Smooth muscle cell (in vitro differentiated cells): Measurements from ENCODE around the gene MYO1E. TPM values are rescaled to one million over a fixed set of nuclear protein-coding genes. Genes with fewer than 3 reads are reported as not detected.
A peak's percentile ranks its signal among the peaks of the same experiment; 100 is the strongest.

Experiments used
- DNase-seq: peaks from one replicate; lab custom pipeline; 2025; ENCODE audit not compliant: unreplicated experiment; lab: John Stamatoyannopoulos, UW
- H2AFZ ChIP-seq: fragments of 200-600 bp; sonication (generic); 2 replicates; pipeline ENCODE4 v1.6.0; 2016; ENCODE audit warnings: antibody characterized with exemption, low read depth, mild to moderate bottlenecking
- H3F3A ChIP-seq: fragments of 200-600 bp; sonication (generic); 2 replicates; pipeline ENCODE4 v1.6.0; 2017; ENCODE audit warnings: antibody characterized with exemption, low read depth
- H3K27ac ChIP-seq: fragments of 200-600 bp; sonication (generic); 2 replicates; pipeline ENCODE4 v1.5.1; 2016; ENCODE audit warnings: low read depth, mild to moderate bottlenecking
- H3K27me3 ChIP-seq: fragments of 200-600 bp; sonication (generic); 2 replicates; pipeline ENCODE4 v1.6.1; 2016; ENCODE audit warnings: low read depth, mild to moderate bottlenecking
- H3K36me3 ChIP-seq: fragments of 200-600 bp; sonication (generic); 2 replicates; pipeline ENCODE4 v1.5.1; 2016; ENCODE audit warnings: low read depth
- H3K4me1 ChIP-seq: fragments of 200-600 bp; sonication (generic); 2 replicates; pipeline ENCODE4 v1.5.1; 2016; ENCODE audit warnings: low read depth
- H3K4me2 ChIP-seq: fragments of 200-600 bp; sonication (generic); 2 replicates; pipeline ENCODE4 v1.6.0; 2016; ENCODE audit warnings: mild to moderate bottlenecking
- H3K4me3 ChIP-seq: fragments of 200-600 bp; sonication (generic); 2 replicates; pipeline ENCODE4 v1.5.1; 2016; ENCODE audit warnings: mild to moderate bottlenecking
- H3K79me2 ChIP-seq: fragments of 200-600 bp; sonication (generic); 2 replicates; pipeline ENCODE4 v1.6.0; 2016; ENCODE audit warnings: low read depth, mild to moderate bottlenecking
- H3K9ac ChIP-seq: fragments of 200-600 bp; sonication (generic); 2 replicates; pipeline ENCODE4 v1.6.0; 2016; ENCODE audit warnings: low read depth
- H3K9me3 ChIP-seq: fragments of 200-600 bp; sonication (generic); replicated peaks from 2 replicates; pipeline ENCODE4 v1.5.1; 2016; ENCODE audit warnings: low read depth
- H4K20me1 ChIP-seq: fragments of 200-600 bp; sonication (generic); 2 replicates; pipeline ENCODE4 v1.6.0; 2016; ENCODE audit warnings: low read depth
- WGBS: methylation state at CpG from one replicate; pipeline ENCODE4 v1.1.7; 2016; ENCODE audit warnings: low lambda C conversion rate; 5-methylcytosine and 5-hydroxymethylcytosine counted together
- polyA plus RNA-seq: library from polyadenylated mRNA; unstranded; fragments of >200 nt; fragmentation: Nextera tagmentation; extraction: Ambion mirVana; gene quantifications from 2 replicates; pipeline ENCODE4 v1.2.1, GENCODE V29; 2016
- total RNA-seq: library from RNA; depleted of rRNA; stranded (reverse); fragments of >200 nt; gene quantifications from 2 replicates; pipeline ENCODE4 v1.2.3, GENCODE V29; 2014
- TF ChIP-seq, protein P1 (sequence below): fragments of 200-600 bp; sonication (generic); IDR thresholded peaks from 2 replicates; pipeline ENCODE4 v1.5.1; 2017; ENCODE audit warnings: borderline replicate concordance, mild to moderate bottlenecking, antibody characterized with exemption; ENCODE audit not compliant: insufficient read depth, poor library complexity, severe bottlenecking

MYO1E gene
- total and polyA plus RNA-seq, 2 experiments from 2014 or later = 50.0 to 54.5 TPM

GRCh38 chr15:59279023-59279422 is 93.6 kb downstream of the MYO1E start:
- Histone ChIP-seq H3K4me1 (no peaks in the 10 kb centered on the region), H3K4me3 (no peak overlapping the region), H3F3A (no peaks in the 10 kb centered on the region), H3K36me3 (no peaks in the 10 kb centered on the region), H2AFZ (no peak overlapping the region), H3K27ac (no peak overlapping the region), H3K27me3 (no peaks in the 10 kb centered on the region), H3K9me3 (no peaks in the 10 kb centered on the region), H3K79me2 (peaks cover 27% of the 10 kb centered on the region), H4K20me1 (peaks cover 83% of the 10 kb centered on the region), H3K9ac (no peak overlapping the region), H3K4me2 (no peak overlapping the region)
- WGBS = 96% methylated on average over 5 of the region's 5 CpGs
- no peak for DNase-seq
- TF ChIP-seq, protein P1, sequence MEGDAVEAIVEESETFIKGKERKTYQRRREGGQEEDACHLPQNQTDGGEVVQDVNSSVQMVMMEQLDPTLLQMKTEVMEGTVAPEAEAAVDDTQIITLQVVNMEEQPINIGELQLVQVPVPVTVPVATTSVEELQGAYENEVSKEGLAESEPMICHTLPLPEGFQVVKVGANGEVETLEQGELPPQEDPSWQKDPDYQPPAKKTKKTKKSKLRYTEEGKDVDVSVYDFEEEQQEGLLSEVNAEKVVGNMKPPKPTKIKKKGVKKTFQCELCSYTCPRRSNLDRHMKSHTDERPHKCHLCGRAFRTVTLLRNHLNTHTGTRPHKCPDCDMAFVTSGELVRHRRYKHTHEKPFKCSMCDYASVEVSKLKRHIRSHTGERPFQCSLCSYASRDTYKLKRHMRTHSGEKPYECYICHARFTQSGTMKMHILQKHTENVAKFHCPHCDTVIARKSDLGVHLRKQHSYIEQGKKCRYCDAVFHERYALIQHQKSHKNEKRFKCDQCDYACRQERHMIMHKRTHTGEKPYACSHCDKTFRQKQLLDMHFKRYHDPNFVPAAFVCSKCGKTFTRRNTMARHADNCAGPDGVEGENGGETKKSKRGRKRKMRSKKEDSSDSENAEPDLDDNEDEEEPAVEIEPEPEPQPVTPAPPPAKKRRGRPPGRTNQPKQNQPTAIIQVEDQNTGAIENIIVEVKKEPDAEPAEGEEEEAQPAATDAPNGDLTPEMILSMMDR = no peak

DNA sequence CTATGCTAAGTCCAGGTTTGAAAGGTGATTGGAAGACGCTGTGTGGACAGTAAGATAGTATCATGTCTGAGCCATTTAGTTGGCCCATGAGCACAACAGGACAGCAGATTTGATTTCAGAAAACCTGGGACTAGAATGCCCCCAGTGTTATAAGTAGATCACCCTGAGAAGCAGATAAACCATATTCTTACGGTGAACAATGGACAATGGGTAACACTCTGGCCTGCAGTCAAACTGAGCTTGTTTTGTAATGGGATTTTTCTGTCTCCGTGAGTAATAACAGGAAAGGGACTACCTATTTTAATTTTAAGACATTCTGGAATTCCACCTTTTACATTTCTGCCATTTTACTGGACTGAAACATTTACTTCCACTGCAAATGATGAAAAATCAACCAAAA is 94.6 kb downstream of the MYO1E start:
- no peak overlapping the region for H3K4me3 ChIP-seq
- peaks cover 33% of the 10 kb centered on the region for H3K79me2 ChIP-seq
- H3K36me3 ChIP-seq = no peaks in the 10 kb centered on the region
- DNase-seq = no peak
- TF ChIP-seq, protein P1 = no peak
- no peaks in the 10 kb centered on the region for H3F3A ChIP-seq
- no peak overlapping the region for H2AFZ ChIP-seq
- no peaks in the 10 kb centered on the region for H3K27me3 ChIP-seq
- H3K9me3 ChIP-seq = no peaks in the 10 kb centered on the region
- no peak overlapping the region for H3K4me2 ChIP-seq
- H3K4me1 ChIP-seq = no peaks in the 10 kb centered on the region
- H4K20me1 ChIP-seq = peaks cover 77% of the 10 kb centered on the region
- WGBS = 81% methylated on average over 3 of the region's 3 CpGs
- no peak overlapping the region for H3K9ac ChIP-seq
- H3K27ac ChIP-seq = no peak overlapping the region

GRCh38 chr15:59276225-59277178 is 96.2 kb downstream of the MYO1E start:
- H3K79me2 ChIP-seq = peaks cover 28% of the 10 kb centered on the region
- H3F3A ChIP-seq = no peaks in the 10 kb centered on the region
- 81% methylated on average over 15 of the region's 15 CpGs for WGBS
- no peaks in the 10 kb centered on the region for H3K36me3 ChIP-seq
- H3K27ac ChIP-seq = peak overlapping the region; percentile 60
- no peak overlapping the region for H3K4me3 ChIP-seq
- no peaks in the 10 kb centered on the region for H3K4me1 ChIP-seq
- no peaks in the 10 kb centered on the region for H3K9me3 ChIP-seq
- peak overlapping the region; percentile 13 for H3K9ac ChIP-seq
- peaks cover 69% of the 10 kb centered on the region for H4K20me1 ChIP-seq
- no peak for DNase-seq
- no peaks in the 10 kb centered on the region for H3K27me3 ChIP-seq
- TF ChIP-seq, protein P1 = no peak
- no peak overlapping the region for H2AFZ ChIP-seq
- no peak overlapping the region for H3K4me2 ChIP-seq
